HPDE6-E6E7 (cell line): ENCODE data around the gene PIK3R3.

ENCODE experiments used
- DNase-seq: peaks from one replicate; pipeline ENCODE4 v3.0.0; 2011; ENCODE audit warnings: missing footprints; ENCODE audit errors: extremely low spot score

Gene PIK3R3

DNA sequence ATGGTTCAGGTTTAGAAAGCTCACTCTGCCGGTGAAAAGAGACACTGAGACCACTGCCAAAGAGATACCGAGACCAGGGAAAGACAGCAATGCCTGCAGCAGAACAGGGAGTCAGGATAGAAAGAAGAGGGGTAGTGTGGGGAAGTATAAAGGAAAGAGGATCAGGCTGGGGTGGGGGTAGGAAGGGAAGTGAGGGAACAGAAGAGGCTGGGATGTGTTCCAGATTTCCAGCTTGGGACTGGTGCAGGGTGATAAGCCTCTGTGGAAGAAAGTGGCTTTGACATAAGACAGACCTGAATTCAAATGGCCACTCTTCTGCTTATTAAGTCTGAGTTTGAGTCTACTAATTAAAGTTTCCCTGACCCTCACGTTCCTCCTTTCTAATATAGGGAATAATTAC is 105.9 kb downstream of the PIK3R3 start:
- DNase-seq = no peak

DNA sequence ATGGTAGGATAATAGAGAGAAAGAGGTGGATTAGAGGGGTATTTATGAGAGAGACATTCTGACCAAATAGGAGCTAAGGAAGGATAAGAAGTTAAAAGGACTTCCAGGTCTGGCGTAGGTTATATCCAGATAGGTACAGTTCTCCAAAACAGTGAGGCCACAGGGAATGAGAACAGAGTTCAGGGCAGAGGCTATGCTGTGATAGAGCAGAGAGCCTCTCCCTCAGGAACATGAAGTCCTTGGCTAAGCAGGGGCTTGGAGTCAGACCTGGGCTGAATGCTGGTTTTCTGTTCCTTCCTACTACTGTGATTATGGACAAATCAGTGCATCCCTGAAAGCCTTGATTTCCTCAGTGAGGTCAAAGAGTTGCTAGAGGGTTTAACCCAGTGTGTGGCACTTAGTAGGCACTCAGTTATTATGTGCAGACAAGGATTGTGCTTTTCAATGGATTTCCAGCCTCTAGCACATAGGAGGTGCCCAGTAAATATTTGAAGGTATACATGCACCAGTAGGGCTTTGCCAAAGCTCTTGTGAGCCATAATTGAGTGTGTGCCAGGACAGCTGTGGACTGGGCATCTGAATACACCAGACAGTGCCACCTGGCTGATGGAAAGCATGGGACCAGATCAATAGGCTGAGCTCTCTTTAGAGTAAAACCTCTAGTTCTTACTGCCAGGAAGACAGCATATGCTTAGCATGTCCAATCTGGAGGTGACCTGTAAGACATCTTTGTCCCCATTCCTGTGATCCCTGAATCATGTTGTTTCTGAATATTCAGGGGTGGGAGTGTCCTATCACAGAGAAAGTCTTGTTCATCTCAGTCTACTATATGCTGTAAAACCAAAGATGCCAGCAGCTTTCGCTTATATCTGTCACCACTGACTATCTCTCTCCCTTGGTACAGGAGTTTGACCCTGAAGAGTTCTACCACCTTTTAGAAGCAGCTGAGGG is 111.1 kb downstream of the PIK3R3 start:
- DNase-seq = no peak

DNA sequence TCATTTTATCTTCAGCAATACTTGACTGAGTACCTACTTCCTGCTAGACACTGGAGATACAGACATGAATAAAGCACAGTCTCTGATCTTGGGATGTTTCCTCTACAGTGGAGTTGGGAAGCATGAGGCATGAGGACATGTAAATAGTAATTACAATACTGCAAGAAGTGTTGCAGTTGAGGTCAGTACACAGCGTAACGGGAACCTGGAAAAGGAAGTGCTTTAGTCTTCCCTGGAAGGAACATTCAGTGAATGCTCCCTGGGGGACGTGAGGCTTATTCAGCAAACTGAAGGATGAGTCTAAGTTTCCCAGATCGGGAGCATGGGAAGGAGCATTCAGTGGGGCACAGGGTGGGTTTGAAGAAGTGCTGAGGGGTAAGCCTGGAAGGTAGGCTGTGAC is 112.4 kb downstream of the PIK3R3 start:
- DNase-seq = no peak

DNA sequence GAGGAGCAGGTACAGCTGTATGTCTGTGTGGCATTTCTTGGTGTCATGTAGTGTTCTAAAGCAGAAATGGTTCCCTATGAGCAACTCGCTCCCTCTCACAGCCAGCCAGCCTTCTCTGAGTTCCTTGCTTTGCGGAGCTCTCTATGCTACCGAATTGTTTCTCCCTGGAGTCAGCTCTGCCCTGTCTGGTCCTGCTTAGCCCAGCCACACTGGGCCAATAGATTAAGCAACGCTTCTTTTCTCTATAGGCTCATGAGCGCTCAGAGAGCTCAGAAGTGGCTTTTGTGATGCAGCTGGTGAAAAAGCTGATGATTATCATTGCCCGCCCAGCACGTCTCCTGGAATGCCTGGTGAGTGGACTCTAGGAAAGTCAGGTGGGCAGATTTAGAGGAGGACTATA is 113.1 kb downstream of the PIK3R3 start:
- DNase-seq = no peak

DNA sequence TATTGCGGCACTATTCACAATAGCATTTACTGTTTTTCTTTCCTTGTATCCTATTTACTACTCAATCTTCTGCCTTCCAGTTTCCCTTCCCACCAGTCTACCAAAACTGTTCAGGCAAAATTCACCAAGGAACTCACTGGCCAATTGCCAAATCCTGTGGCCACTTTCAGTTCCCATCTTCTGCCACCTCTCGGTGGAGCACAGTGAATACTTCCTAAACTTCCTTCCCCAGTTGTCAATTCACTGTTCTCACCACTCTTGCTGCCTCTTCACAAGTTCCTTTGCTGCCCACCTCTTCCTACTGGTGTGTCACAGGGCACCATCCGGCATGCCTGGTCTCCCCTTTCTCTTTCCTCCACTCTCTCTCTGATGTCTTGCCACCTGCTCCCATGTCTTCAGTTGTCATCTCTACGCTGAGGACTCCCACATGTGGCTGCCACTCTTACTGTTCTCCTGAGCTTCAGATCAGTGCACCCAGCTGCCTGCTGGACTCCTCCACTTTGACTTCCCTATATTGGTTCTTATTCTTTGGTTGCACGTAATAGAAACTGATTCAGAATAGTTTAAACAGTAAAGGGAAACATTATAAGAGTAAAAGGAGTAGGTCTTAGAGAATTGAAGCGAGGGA is 114.4 kb downstream of the PIK3R3 start:
- DNase-seq = no peak

DNA sequence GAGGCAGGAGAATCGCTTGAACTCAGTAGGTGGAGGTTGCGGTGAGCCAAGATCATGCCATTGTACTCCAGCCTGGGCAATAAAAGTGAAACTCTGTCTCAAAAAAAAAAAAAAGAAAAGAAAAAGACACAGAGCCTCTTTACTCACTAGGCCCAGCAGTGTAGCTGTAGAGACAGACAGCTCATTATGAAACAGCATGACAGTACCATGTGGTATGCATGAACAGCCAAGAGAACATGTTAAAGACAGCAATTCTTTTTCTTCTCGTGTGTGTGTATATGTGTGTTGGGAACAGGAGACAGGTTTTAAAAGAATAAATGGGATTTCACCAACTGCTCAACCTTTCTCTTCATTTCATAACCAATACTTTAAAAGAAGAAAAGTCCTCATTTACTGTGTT is 118.8 kb downstream of the PIK3R3 start:
- DNase-seq = no peak

DNA sequence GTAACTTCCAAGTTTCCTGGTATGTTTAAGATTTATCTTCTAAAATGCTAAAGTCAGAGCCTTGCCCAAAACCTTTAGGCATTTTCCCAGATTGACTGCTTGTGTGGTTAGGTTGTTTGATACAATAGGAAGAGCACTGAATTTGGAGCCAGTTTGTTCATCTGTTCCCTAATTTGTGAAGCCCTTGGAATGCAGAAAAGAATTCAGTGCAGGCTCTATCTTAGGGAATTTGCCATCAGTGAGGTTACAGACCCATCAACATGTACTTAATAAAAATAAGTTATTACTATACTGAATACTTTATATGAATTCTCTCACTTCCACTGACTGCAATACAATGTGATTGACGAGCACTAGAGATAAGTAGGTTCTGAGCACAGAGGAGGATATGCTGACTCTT is 120.2 kb downstream of the PIK3R3 start:
- no peak for DNase-seq

DNA sequence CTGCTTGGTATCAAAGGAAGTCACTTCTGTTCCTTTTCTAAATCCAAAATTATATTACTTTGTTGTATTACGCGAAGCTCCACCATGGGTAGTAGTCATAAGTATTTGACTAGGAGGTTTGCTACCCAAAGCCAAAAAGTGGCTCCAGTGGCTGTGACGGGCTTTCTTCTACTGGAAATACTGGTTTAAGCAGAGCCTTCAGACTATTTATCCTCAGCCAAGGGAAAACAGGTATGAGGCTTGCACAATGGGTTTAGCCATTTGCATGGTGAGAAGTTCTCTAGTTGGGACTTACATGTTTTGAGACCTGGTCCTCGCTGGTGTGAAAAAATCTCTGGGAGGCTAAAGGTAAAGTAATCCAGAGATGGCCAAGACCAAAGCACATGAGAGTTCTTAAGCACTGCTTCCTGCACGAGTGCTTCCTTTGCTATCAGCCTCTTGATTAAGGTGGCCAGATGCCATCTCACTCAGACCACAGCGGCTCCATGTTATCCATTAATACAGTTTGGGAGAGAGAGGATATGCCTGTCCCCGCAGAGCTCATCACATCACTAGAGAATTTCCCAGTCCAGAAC is 121.2 kb downstream of the PIK3R3 start:
- no peak for DNase-seq

DNA sequence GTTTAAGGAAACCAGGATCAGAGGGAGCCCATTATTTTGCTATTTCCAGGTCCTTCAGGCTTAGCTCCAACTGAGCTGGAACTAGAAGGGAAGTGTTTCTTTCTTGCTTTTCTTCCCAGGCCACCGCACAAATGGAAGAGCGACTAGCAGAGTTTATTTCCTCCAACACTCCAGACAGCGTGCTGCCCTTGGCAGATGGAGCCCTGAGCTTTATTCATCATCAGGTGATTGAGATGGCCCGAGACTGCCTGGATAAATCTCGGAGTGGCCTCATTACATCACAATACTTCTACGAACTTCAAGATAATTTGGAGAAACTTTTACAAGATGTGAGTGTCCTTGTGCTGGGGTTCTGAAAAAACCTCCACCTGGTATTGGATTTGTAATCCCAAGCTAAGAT is 121.8 kb downstream of the PIK3R3 start:
- no peak for DNase-seq

DNA sequence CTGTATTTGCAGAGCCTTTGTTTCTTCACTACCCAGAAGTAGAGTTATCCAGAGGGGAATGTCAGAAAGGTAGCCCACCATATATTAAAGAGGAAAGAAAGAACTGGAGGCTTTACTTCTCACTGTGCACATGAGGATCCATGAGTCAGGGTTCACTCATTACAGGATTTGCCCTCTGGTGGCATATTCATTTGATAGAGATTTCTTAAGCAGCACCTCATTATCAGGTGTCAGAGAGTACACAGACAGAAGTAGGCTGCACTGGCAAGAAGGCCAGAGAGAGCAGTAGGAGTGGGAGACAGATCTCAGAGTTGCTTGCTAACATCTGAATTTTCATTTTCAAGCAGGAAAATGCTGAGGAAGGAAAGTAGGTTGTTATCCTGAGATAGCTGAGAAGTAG is 123.8 kb downstream of the PIK3R3 start:
- DNase-seq = peak; percentile 47

DNA sequence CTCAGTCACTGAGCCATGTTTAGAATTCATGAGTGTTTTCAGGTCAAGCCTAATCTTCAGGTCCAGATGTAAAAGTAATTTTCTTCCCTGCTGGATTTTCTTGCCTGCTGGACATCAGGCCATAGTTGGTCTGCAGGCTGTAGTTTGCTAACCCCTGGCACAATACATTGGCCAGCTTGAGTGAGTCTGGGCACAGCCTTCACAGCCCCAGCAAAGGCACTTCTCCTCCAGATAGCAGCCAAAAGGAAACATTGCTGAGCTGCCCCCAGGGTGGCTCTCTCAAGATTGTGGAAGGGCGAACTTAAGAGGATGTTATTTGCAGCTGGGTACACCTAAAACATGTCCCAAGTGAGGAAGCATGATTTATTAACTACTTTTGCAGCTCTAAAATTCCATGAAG is 126.8 kb downstream of the PIK3R3 start:
- no peak for DNase-seq

DNA sequence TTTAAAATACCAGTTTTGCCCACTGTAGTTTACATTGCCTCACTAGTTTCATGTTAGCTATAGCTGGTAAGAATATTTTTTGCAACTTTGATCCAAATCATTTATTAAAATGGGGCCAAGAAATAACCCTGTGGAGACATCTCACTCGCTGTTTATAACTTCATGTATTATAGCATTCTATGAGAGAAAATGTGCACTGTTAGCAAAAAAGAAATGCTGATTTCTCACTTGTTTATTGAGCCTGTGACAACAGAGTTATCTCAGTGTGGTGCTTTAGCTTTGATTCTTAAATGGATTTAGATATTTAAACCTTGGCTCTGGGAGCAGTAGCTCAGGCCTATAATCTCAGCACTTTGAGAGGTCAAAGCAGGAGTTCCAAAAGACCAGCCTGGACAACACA is 127.9 kb downstream of the PIK3R3 start:
- DNase-seq = no peak

DNA sequence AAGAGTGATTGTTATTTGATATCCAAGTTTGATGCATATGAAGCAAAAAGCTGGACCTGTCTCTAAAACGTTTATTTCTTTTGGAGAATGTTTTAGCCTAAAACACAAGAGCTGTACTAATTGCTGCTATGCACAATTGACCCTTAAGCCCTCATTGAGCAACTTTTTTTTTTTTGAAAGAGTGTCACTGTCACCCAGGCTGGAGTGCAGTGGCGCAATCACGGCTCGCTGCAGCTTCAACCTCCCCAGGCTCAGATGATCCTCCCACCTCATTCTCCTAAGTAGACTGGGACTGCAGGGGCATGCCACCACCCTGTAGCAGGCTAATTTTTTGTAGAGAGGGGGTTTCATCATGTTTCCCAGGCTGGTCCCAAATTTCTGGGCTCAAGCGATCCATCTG is 129.1 kb downstream of the PIK3R3 start:
- no peak for DNase-seq

DNA sequence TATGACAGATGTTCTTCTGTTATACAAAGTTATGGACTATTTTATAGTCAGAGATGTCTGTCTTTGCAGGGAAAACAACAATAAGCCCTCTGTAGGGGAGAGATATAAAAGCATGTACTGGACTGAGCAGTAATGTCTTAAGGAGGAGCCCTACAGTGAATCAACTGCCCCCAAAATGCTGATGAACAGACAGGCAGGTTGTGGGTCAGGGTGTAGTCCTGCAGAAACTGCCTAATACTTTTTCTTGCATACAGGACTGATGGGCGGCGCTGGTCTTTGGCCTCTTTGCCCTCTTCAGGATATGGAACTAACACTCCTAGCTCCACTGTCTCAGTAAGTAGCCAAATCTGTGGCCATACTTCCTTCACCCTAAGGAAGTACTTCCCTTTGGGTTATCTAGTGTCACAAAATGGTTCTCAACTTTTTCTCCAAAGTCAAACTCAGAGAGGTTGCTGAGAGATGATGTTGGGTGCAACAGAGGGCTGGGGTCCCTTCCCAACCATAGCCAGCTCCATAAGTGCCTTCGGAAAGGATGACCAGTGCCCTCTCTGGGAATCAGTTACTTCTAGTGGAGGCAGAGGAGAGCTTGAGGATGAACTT is 129.8 kb downstream of the PIK3R3 start:
- no peak for DNase-seq

DNA sequence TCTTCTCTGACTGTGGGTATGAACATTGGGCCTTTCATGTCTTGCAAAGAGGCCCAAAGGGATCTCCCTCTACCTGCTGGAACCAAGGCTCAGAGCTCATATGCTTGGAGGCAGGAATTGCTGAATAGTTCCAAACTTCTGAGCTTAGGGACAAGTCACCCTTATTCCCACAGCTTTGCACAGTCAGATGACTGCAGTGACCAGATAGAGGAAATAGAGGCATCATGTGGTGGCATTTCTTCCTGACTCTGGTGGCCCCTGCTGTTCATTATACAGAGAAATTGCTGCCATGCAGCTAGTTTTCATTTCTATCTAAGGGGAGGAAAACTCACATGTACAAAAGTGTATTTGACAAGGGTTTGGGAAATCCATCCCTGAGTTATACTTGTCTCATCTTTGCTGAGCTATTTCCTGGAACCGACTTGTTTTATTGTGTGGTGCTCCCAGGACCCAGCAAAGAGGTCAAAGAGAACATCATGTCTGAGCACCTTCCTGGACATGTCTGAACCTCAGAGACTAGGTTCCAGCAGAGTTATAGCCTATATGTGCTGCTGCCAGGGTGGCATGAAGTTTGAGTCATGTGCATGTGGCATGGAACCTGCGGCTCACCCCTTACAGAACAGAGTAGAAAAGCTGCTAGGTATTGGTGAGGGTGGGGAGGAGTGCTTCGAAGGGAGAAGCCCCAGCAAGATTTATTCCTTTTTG is 131.2 kb downstream of the PIK3R3 start:
- no peak for DNase-seq

DNA sequence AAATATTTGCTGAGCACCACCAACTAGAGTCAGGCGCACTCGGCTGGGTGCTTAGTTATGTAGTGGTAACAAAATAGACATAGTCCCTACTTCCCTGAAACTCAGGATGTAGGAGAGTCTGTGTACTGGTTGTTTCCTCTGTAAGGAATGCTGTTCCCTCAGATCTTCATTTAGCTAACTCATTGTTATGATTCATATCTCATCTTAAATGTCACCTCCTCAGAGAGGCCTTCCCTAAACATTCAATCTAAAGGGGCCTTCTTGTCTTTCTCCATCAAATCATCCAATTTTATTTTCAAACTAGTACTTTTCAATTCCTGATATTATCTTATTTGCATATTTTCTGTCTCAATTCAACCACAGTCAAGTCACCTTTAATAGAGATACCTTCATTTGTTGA is 132.9 kb downstream of the PIK3R3 start:
- DNase-seq = no peak

DNA sequence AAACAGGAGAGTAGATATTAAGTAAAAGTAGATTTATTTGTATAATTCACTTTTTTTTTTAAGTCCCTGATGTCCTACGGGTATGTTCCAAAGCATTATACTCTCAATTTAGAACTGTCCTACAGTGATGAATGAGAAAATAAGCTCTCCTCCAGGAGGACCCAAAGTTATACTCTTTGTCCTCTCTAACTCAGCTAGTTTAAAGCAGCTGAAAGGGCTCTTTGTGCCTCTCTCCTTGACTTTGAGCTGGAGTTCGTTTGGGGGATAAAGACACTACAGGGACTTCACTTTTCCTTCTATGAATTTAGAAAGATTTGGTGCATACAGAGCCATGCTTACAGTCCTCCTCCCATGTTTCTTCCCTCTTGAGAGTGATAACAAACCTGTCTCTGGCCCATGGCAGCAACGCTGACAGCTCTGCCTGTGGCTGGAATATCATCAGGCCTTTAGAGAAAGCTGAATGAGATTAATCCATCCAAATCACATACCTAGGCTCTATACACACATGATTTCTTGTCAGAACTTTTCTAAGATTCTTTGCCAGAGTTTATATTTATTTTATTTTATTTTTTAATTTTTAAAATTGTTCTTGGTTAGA is 134.3 kb downstream of the PIK3R3 start:
- no peak for DNase-seq

DNA sequence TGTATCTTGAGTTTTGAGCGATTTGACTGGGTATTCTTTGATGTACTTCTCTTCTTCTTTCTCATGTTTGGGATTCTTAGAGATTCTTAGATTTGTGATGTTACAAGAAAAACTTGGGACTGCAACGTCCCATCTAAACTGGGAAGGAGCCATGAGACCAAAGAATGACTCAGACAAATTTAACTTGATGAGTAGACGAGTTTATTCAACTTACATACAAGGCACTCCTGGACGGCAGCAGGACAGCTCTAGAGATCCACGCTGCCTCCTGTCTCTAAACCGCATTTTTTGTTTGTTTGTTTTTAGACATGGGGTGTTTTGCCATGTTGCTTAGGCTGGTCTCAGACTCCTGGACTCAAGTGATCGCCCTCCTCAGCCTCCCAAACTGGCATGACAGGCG is 137.1 kb downstream of the PIK3R3 start:
- no peak for DNase-seq

DNA sequence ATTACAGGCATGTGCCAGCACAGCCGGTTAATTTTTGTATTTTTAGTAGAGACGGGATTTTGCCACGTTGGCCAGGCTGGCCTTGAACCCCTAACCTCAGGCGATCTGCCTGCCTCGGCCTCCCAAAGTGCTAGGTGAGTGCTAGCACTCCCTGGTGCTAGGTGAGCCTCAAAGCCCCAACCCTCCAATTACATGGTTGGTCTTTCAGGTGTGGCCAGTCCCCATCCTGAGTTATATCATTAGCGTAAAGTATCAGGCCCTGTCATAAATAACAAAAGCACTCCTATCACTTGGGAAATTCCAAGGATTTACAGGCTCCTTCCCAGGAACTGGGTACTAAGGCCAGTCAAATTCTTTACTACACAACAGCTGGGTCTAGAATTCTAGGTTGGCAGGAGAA is 138.0 kb downstream of the PIK3R3 start:
- DNase-seq = no peak
